ENCODE data around the gene NTF4.

Gene NTF4

GRCh38 chr19:49064768-49065611 is at the start of gene NTF4:
NTF4 (minus strand) TSS chr19:49064818; CDS start chr19:49061997, 2,821 bp downstream.
- DNase-seq, result no peak

GRCh38 chr19:49113762-49114629 is 49.4 kb upstream of the NTF4 start, which contains the start of gene LIN7B:
LIN7B (plus strand) TSS chr19:49114370; CDS start chr19:49114405, 35 bp downstream.
- DNase-seq, result peak in 3 of 4 experiments; percentile 50 to 74 (median 57)

GRCh38 chr19:49111218-49111998 is 46.8 kb upstream of the NTF4 start:
- DNase-seq, result no peak

GRCh38 chr19:49110567-49110966 is 45.9 kb upstream of the NTF4 start:
- no peak for DNase-seq

- DNase-seq, result no peak
These were observed 45.1 kb upstream of the NTF4 start for GRCh38 chr19:49109569-49110233.

- DNase-seq, result no peak
These were observed 44.4 kb upstream of the NTF4 start for GRCh38 chr19:49109051-49109450.

- DNase-seq, result no peak
These were observed 43.2 kb upstream of the NTF4 start for GRCh38 chr19:49107625-49108459.

GRCh38 chr19:49106648-49107135 is 42.1 kb upstream of the NTF4 start:
- peak; percentile 16 to 64 (median 36) for DNase-seq

GRCh38 chr19:49104229-49104864 is 39.7 kb upstream of the NTF4 start:
- no peak for DNase-seq

- DNase-seq, result no peak
These were observed 38.9 kb upstream of the NTF4 start for GRCh38 chr19:49103331-49104085.

GRCh38 chr19:49102303-49102702 is 37.7 kb upstream of the NTF4 start:
- no peak for DNase-seq

- DNase-seq, result no peak
These were observed 36.5 kb upstream of the NTF4 start for GRCh38 chr19:49101160-49101559.

- DNase-seq, result no peak
These were observed 34.2 kb upstream of the NTF4 start for GRCh38 chr19:49098795-49099194.

- peak; percentile 35 to 51 (median 46) for DNase-seq
These were observed 33.1 kb upstream of the NTF4 start for GRCh38 chr19:49097453-49098288.

GRCh38 chr19:49094505-49095482 is 30.2 kb upstream of the NTF4 start:
- DNase-seq, result no peak

GRCh38 chr19:49092686-49093085 is 28.1 kb upstream of the NTF4 start:
- no peak for DNase-seq

GRCh38 chr19:49091391-49092038 is 26.9 kb upstream of the NTF4 start:
- no peak for DNase-seq
